HUES64 (cell line): ENCODE measurements around the gene CGB1.

ENCODE experiments used
- H3K27ac ChIP-seq: 2 replicates; pipeline ENCODE4 v1.7.0; 2013; ENCODE audit warnings: low read depth, low read length, inconsistent platforms
- H3K27me3 ChIP-seq: 2 replicates; pipeline ENCODE4 v1.6.1; 2013; ENCODE audit warnings: mild to moderate bottlenecking, low read length; ENCODE audit not compliant: insufficient read depth
- H3K36me3 ChIP-seq: 2 replicates; pipeline ENCODE4 v1.6.1; 2013; ENCODE audit warnings: mild to moderate bottlenecking, low read length; ENCODE audit not compliant: insufficient read depth
- H3K4me1 ChIP-seq: 2 replicates; pipeline ENCODE4 v1.6.1; 2013; ENCODE audit warnings: mild to moderate bottlenecking, low read length, moderate library complexity; ENCODE audit not compliant: insufficient read depth
- H3K4me3 ChIP-seq: 2 replicates; pipeline ENCODE4 v1.5.1; 2013; ENCODE audit warnings: mild to moderate bottlenecking, low read length, moderate library complexity
- H3K9ac ChIP-seq: 2 replicates; pipeline ENCODE4 v1.6.1; 2013; ENCODE audit warnings: mild to moderate bottlenecking, low read depth, low read length
- H3K9me3 ChIP-seq: 2 replicates; pipeline ENCODE4 v1.6.1; 2013; ENCODE audit warnings: low read depth, low read length; ENCODE audit not compliant: insufficient read depth
- WGBS: fragments of 150-250, 120-280 bp; methylation state at CpG from one replicate; pipeline ENCODE4 v1.1.7; 2013; ENCODE audit warnings: missing lambda C conversion rate; 5-methylcytosine and 5-hydroxymethylcytosine counted together

Gene CGB1

GRCh38 chr19:49070416-49070815 is 33.7 kb upstream of the CGB1 start:
- H3K27me3 ChIP-seq = peaks cover 86% of the 10 kb centered on the region
- no peak overlapping the region for H3K27ac ChIP-seq
- H3K9ac ChIP-seq = no peak overlapping the region
- H3K9me3 ChIP-seq = no peaks in the 10 kb centered on the region
- peaks cover 10% of the 10 kb centered on the region; the same call in 1 of the 2 replicates for H3K4me1 ChIP-seq
- 92% methylated on average over 21 of the region's 21 CpGs for WGBS
- no peak overlapping the region for H3K4me3 ChIP-seq
- H3K36me3 ChIP-seq = no peaks in the 10 kb centered on the region

DNA sequence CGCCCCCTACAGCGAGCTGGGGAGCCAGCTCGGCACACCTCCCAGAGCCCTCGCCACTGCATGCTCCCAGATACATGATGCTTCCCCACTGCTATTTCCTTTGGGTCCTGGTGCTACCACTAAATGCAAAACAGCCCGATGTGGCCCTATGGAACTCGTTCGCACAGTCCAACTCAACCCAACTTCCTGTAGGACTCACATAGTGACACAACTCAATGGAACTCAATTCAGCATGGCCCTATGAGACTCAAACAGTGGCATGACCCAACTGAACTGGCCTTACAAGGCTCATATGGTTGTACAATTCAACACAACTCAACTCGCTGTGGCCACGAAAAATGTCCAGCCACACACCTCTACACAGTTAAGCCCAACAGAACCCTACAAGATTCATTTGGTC is 32.3 kb upstream of the CGB1 start:
- Histone ChIP-seq H3K36me3 (no peaks in the 10 kb centered on the region), H3K9me3 (no peaks in the 10 kb centered on the region), H3K27ac (no peak overlapping the region), H3K4me1 (peaks cover 16% of the 10 kb centered on the region), H3K4me3 (no peak overlapping the region), H3K27me3 (peaks cover 83% of the 10 kb centered on the region), H3K9ac (no peak overlapping the region)
- WGBS = 90% methylated on average over 9 of the region's 9 CpGs

DNA sequence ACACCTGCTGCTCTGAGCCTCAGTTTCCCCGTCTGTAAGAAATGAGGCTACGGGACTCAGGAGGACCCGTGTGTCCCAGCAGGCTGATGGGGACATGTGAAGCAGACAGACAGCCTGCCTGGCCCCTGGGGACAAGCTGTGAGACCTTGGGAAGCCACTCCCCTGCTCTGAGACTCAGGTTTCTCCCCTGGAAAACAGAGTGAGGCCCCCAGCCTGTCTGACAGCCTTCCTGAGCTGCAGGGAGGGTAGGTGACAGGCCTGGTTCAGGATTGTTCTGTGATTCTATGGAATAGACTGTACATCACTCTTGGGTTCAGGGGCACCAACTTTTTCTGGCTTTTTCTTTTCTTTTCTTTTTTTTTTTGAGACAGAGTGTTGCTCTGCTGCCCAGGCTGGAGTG is 30.9 kb upstream of the CGB1 start:
- peaks cover 20% of the 10 kb centered on the region for H3K4me1 ChIP-seq
- peaks cover 68% of the 10 kb centered on the region for H3K27me3 ChIP-seq
- WGBS = 81% methylated on average over 3 of the region's 3 CpGs
- no peak overlapping the region for H3K27ac ChIP-seq
- H3K36me3 ChIP-seq = no peaks in the 10 kb centered on the region
- no peaks in the 10 kb centered on the region for H3K9me3 ChIP-seq
- no peak overlapping the region for H3K4me3 ChIP-seq
- no peak overlapping the region for H3K9ac ChIP-seq

DNA sequence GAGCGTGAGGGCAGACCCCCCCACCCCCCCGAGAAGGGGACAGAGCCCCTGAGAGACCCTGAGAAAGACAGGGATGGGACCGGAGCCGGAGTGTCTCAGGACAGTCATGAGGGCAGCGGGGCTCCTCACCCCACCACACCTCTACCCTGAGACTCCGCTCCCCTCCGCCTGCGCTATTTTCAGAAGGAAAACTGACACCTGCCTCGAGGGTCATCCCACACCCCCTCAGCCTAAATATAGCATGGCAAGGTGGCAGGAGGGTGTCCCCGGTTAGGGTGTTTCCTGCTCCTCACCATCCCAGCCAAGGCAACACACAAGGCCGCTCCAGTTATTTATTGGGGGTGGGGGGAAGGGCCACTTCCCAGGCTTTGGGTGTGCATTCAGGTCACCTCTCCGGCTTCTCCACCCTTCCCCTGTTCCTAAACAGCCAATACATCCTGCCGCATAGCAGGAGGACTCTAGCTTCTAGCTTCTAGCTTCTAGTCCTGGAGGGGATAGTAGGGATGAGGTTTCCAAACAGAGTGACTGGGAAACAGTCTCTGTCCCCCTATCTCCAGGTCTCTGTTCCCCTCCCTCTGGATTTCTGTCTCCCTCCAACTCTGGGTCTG is 29.3 kb upstream of the CGB1 start:
- WGBS = 63% methylated on average over 10 of the region's 13 CpGs
- no peaks in the 10 kb centered on the region for H3K36me3 ChIP-seq

DNA sequence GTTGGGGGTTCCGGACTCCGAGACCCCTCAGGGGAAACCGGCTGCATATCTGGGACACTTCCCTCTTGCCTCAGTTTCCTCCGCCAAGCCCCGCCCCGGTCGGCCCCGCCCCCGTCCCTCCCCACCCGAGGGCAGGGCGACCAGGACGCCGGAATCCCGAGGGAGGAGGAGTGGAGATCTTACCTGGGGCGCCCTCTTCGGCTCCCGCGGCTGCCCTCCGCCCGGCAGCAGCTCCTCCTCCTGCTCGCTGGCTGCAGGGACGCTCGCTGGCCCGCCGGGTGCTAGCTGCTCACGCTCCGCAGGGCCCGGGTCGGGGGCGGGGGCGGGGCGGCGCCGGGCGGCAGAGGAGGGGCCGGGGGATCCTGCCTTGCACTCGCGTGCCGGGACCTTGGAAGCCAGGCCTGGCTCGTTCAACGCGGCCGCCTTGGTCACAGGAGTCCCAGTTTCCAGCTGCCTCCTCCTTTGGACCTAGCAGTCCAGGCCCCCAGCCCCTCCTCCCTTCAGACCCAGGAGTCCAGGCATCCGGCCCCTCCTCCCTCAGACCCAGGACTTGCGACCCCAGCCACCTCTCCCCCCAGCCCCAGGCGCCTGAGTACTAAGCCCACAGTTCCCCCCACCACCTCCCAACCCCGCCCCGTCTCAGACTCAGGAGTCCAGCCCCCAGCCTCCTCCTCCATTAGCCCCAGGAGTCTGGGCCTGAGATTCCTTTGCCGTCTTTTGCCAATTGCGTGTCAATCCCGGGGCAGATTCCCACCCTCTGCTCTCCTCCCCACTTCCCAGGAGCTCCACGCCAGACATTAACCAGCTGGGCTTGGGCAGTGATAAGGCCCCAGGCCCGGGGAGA is 28.3 kb upstream of the CGB1 start, which contains the start of gene NTF4:
NTF4 (minus strand) TSS at position 51 of the 844 bp plus-strand sequence. CDS start 2,821 bp downstream, outside the sequence.
- no peak within 1 kb of the TSS for H3K9ac ChIP-seq
- WGBS = 2% methylated on average over 47 of the region's 53 CpGs
- H3K36me3 ChIP-seq = no peaks in the 10 kb centered on the region
- H3K27ac ChIP-seq = no peak within 1 kb of the TSS; the same call in 1 of the 2 replicates
- H3K4me1 ChIP-seq = peaks cover 20% of the 10 kb centered on the region
- no peaks in the 10 kb centered on the region for H3K9me3 ChIP-seq
- peaks cover 45% of the 10 kb centered on the region for H3K27me3 ChIP-seq
- H3K4me3 ChIP-seq = peak within 1 kb of the TSS; percentile 49

More for the DNA sequence above, 29.3 kb upstream of the CGB1 start:
- Histone ChIP-seq H3K4me3 (0 out of 2 replicates have a peak overlapping the region, but pooled peaks have one; percentile 17), H3K9me3 (no peaks in the 10 kb centered on the region), H3K9ac (no peak overlapping the region), H3K4me1 (peaks cover 20% of the 10 kb centered on the region), H3K27ac (no peak overlapping the region), H3K27me3 (peaks cover 53% of the 10 kb centered on the region)

DNA sequence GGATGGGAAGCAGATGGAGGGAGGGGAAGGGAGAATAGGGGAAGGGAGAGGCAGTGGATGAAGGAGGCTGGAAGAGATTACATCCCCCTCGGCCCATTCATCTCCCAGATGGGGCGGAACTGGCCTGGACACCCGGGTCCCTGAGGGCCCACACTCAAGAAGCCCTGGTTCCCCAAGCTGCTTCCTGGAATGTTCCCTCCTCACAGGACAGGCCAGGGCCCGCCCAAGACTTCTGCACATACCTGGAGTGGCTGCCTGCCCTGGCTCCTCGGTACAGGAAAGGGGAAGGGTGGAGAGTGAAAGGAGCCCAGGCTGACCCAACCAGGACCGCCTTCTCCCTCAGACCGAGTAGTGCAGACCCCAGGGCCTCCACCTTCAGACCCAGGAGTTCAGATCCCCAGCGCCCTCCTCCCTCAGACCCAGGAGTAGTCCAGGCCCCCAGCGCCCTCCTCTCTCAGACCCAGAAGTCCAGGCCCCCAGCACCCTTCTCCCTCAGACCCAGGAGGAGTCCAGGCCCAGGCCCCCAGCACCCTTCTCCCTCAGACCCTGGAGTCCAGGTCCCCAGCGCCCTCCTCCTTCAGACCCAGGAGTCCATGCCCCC is 27.4 kb upstream of the CGB1 start:
- no peaks in the 10 kb centered on the region for H3K9me3 ChIP-seq
- H3K4me3 ChIP-seq = peak overlapping the region; percentile 49
- H3K27ac ChIP-seq = no peak overlapping the region
- WGBS = 58% methylated on average over 10 of the region's 10 CpGs
- no peak overlapping the region for H3K9ac ChIP-seq
- peaks cover 43% of the 10 kb centered on the region for H3K27me3 ChIP-seq
- no peaks in the 10 kb centered on the region for H3K36me3 ChIP-seq
- peaks cover 20% of the 10 kb centered on the region for H3K4me1 ChIP-seq

DNA sequence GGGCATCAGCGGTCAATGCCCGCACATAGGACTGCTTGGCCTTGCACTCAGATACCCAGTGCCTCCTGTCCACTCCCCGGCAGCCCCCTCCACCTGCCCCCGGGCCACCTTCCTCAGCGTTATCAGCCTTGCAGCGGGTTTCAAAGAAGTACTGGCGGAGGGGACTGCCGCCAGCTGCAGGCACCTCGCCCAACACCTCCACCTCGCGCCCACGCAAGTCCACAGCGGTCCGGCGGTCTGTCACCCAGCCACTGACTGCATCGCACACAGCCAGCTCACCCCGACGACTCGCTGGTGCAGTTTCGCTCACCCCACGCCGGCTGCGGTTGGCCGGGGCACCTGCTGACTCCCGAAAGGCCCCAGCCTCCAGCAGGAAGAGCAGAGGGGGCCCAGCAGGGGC is 24.8 kb upstream of the CGB1 start:
- H3K9ac ChIP-seq = no peak overlapping the region
- no peaks in the 10 kb centered on the region for H3K9me3 ChIP-seq
- 84% methylated on average over 25 of the region's 25 CpGs for WGBS
- no peak overlapping the region for H3K27ac ChIP-seq
- no peak overlapping the region for H3K4me3 ChIP-seq
- H3K27me3 ChIP-seq = peaks cover 49% of the 10 kb centered on the region
- H3K36me3 ChIP-seq = no peaks in the 10 kb centered on the region
- peaks cover 23% of the 10 kb centered on the region for H3K4me1 ChIP-seq

DNA sequence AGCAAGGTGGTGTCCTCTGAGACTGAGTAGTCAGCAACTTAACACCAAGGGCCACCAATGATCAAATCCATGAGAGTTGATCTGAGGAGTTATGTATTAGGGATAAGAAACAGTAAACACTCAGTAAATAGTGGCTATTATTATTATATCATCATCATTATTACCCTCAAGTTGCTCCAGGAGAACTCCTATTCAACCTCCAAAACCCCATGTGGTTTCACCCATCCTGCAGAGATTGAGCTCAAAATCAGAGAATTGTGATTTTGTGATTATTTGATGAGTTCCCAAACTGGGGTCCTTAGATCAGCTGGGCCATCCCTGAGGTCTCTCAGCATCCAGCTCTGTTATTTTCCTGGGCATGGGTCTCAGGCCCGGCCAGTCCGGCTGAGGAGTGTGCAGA is 24.3 kb upstream of the CGB1 start:
- no peaks in the 10 kb centered on the region for H3K36me3 ChIP-seq
- H3K9me3 ChIP-seq = no peaks in the 10 kb centered on the region
- WGBS = 96% methylated on average over 2 of the region's 2 CpGs
- H3K27me3 ChIP-seq = peaks cover 49% of the 10 kb centered on the region
- peaks cover 19% of the 10 kb centered on the region for H3K4me1 ChIP-seq
- H3K9ac ChIP-seq = no peak overlapping the region
- no peak overlapping the region for H3K4me3 ChIP-seq
- no peak overlapping the region for H3K27ac ChIP-seq

GRCh38 chr19:49059053-49059452 is 22.4 kb upstream of the CGB1 start:
- Histone ChIP-seq H3K9ac (no peak overlapping the region), H3K27me3 (peaks cover 53% of the 10 kb centered on the region), H3K4me3 (no peak overlapping the region), H3K27ac (no peak overlapping the region), H3K36me3 (no peaks in the 10 kb centered on the region), H3K4me1 (peaks cover 7% of the 10 kb centered on the region; the same call in 1 of the 2 replicates), H3K9me3 (no peaks in the 10 kb centered on the region)
- 89% methylated on average over 9 of the region's 9 CpGs for WGBS

- no peaks in the 10 kb centered on the region for H3K36me3 ChIP-seq
- no peak overlapping the region for H3K9ac ChIP-seq
- peaks cover 53% of the 10 kb centered on the region for H3K27me3 ChIP-seq
- no peak overlapping the region for H3K27ac ChIP-seq
- 80% methylated on average over 10 of the region's 10 CpGs for WGBS
- no peak overlapping the region for H3K4me3 ChIP-seq
- 0 out of 2 replicates have a peak, but pooled peaks cover 3% of the 10 kb centered on the region for H3K4me1 ChIP-seq
- no peaks in the 10 kb centered on the region for H3K9me3 ChIP-seq
Observed at GRCh38 chr19:49058562-49058961, 21.9 kb upstream of the CGB1 start.

DNA sequence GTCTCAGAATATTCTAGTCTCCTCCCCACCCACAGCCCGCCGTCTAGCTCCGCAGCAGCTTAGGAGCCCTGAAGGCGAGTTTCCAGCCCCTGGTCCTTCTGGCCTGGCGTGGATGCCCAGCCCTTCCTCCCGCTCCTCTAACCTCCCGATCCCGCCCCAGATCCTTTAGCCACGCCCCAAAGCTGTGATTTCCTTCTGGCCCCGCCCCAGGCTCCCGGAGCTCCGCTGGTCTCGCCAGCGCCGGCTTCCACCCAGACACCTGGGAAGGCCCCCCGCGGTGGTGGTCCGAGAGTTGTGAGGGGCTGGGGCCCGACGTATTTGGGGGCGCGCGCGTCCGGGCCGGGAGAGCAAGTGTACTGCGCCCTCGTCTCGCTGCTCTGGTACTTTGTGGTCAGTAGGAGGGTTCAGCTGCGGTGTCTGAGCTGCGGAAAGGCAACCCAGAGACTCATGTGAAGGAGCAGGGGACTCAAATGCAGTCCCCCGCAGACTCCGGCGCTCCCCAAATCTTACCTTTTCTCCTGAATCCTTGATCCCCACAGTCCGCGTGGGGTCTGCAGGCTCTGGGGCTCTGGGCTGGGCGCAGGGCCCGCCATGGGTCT is 21.0 kb upstream of the CGB1 start, which contains the start of gene CGB7:
CGB7 (minus strand) TSS at position 114 of the 599 bp plus-strand sequence. CDS start 2,374 bp downstream, outside the sequence.
- H3K4me3 ChIP-seq = peak within 1 kb of the TSS; percentile 63
- WGBS = 13% methylated on average over 38 of the region's 38 CpGs
- H3K27ac ChIP-seq = no peak within 1 kb of the TSS
- peaks cover 53% of the 10 kb centered on the region for H3K27me3 ChIP-seq
- no peaks in the 10 kb centered on the region for H3K36me3 ChIP-seq
- H3K4me1 ChIP-seq = 0 out of 2 replicates have a peak, but pooled peaks cover 3% of the 10 kb centered on the region
- no peak within 1 kb of the TSS for H3K9ac ChIP-seq
- no peaks in the 10 kb centered on the region for H3K9me3 ChIP-seq
